DND-41 (cell line): ENCODE data around the gene PRTG.

Experiments used
- CTCF ChIP-seq: IDR thresholded peaks from 2 replicates; pipeline ENCODE4 v1.5.1; 2012; ENCODE audit warnings: borderline replicate concordance, low read length, moderate library complexity, mild to moderate bottlenecking; ENCODE audit not compliant: poor library complexity, severe bottlenecking; ENCODE audit errors: extremely low read depth
- EZH2 ChIP-seq: IDR thresholded peaks from 3 replicates; pipeline ENCODE4 v1.6.1; 2012; ENCODE audit warnings: borderline replicate concordance, low read depth, mild to moderate bottlenecking, moderate library complexity, low read length, inconsistent platforms; ENCODE audit not compliant: severe bottlenecking

- TF ChIP-seq CTCF (no peak), EZH2 (peak; percentile 42)
Measured at GRCh38 chr15:55742498-55742926, 440 bp downstream of the PRTG start.
